HL-60 (cell line): ENCODE measurements around the gene AGXT2.

ENCODE experiments used
- DNase-seq, 2 experiments: peaks; one replicate each; pipeline ENCODE4 v3.0.0-alpha.2; 2010 to 2020; ENCODE audit warnings: low read depth in 1 of 2, low spot score in 1 of 2
- H3K27ac ChIP-seq: fragments of 250-450 bp; sonication (Bioruptor Pico); replicated peaks from 2 replicates; pipeline ENCODE4 v1.5.1; 2020; ENCODE audit warnings: mild to moderate bottlenecking, moderate library complexity
- H3K27me3 ChIP-seq: fragments of 250-450 bp; sonication (Bioruptor Pico); 2 replicates; pipeline ENCODE4 v1.5.1; 2021; ENCODE audit warnings: mild to moderate bottlenecking, moderate library complexity; ENCODE audit not compliant: insufficient read depth, poor library complexity, severe bottlenecking
- H3K4me3 ChIP-seq: replicated peaks from 2 replicates; pipeline ENCODE4 v1.5.1; 2011; ENCODE audit warnings: mild to moderate bottlenecking, control low read depth, low read length; ENCODE audit not compliant: insufficient read depth
- CTCF ChIP-seq: IDR thresholded peaks from one replicate; pipeline ENCODE4 v1.5.1; 2011; ENCODE audit warnings: low read length, control low read depth, inconsistent platforms; ENCODE audit not compliant: insufficient read depth
- GABPA ChIP-seq: IDR thresholded peaks from 2 replicates; pipeline ENCODE4 v1.6.1; 2012; ENCODE audit warnings: low read depth
- POLR2AphosphoS5 ChIP-seq: IDR thresholded peaks from 2 replicates; pipeline ENCODE4 v1.6.1; 2012; ENCODE audit warnings: low read depth
- REST ChIP-seq: IDR thresholded peaks from 2 replicates; pipeline ENCODE4 v1.6.1; 2012; ENCODE audit warnings: low read depth; ENCODE audit not compliant: insufficient replicate concordance
- SPI1 ChIP-seq: IDR thresholded peaks from 2 replicates; pipeline ENCODE4 v1.6.1; 2012; ENCODE audit warnings: low read depth, mild to moderate bottlenecking, borderline replicate concordance

Gene AGXT2

GRCh38 chr5:35023391-35024178 lies 24.2 kb downstream of the AGXT2 start:
- H3K27ac ChIP-seq: no peak overlapping the region
- no peak for DNase-seq
- no peaks in the 10 kb centered on the region for H3K27me3 ChIP-seq
- TF ChIP-seq REST: no peak
- TF ChIP-seq SPI1: no peak
- no peak for TF ChIP-seq GABPA
- no peak for TF ChIP-seq POLR2AphosphoS5
- no peak for TF ChIP-seq CTCF
- H3K4me3 ChIP-seq: no peak overlapping the region

GRCh38 chr5:35016174-35017051 lies 31.3 kb downstream of the AGXT2 start:
- no peak for DNase-seq
- no peak overlapping the region for H3K4me3 ChIP-seq
- H3K27ac ChIP-seq: no peak overlapping the region
- no peaks in the 10 kb centered on the region for H3K27me3 ChIP-seq
- no peak for TF ChIP-seq CTCF
- TF ChIP-seq GABPA: no peak
- no peak for TF ChIP-seq SPI1
- TF ChIP-seq REST: no peak
- no peak for TF ChIP-seq POLR2AphosphoS5

GRCh38 chr5:35015063-35015462 lies 32.7 kb downstream of the AGXT2 start:
- no peak for DNase-seq
- Histone ChIP-seq H3K27ac (no peak overlapping the region), H3K4me3 (no peak overlapping the region), H3K27me3 (no peaks in the 10 kb centered on the region)
- TF ChIP-seq POLR2AphosphoS5: no peak
- TF ChIP-seq GABPA: no peak
- TF ChIP-seq CTCF: no peak
- TF ChIP-seq REST: no peak
- TF ChIP-seq SPI1: no peak
